ENCODE measurements around the gene ACADM. TPM values are rescaled to one million over a fixed set of nuclear protein-coding genes. Genes with fewer than 3 reads are reported as not detected.

ACADM gene
- total RNA-seq, 1 experiment from 2014 or later, result 35.6 TPM

Other genes starting within 250 kb of the ACADM start
- 0.80 and 1.2 TPM in 2 replicates for gene SLC44A5, start 113.6 kb upstream of the ACADM start, total RNA-seq (2021)
- 140 and 171 TPM in 2 replicates for gene RABGGTB, start 61.5 kb downstream of the ACADM start, total RNA-seq (2021)
- 0.59 and 1.0 TPM in 2 replicates for gene MSH4, start 72.2 kb downstream of the ACADM start, total RNA-seq (2021)
- gene ASB17, start 207.7 kb downstream of the ACADM start, total RNA-seq (2021), result not detected in 2 replicates